ENCODE measurements around the gene CACNA2D1. TPM values are rescaled to one million over a fixed set of nuclear protein-coding genes. Genes with fewer than 3 reads are reported as not detected.

The CACNA2D1 gene
- total RNA-seq, 4 donors from 2014 or later = 0.30 to 12.8 (median 2.4) TPM

DNA sequence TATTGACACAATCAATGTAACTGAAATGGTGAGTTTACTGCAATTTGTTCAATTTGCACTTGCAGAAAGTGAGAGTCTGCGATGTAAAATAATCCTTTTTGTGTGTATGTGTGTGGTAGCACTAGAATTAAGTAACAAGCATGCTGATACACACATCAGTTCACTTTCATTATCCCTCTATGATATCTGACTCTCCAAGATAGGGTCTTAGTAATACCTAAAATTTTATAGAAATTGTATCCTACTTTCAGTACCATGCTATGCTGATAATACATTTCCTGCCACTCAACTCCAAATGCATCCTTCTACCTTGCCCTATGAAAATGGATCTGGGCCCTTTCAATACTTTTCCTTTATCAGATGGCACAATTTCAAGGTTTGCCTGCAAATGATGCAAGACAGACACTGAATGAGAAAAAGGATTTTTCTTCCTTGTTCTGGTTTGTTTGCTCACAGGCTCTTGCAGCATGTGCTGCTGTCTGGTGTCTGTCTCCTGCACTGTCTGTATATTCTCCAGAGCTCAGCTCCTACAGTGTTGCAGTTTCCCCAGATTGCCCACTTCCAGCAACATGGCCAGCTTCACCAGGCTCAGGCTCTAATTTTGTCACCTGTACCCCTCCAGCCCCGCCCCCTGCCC lies 375.8 kb downstream of the CACNA2D1 start:
- Histone ChIP-seq H3K27me3 (no peaks in the 10 kb centered on the region), H3K4me3 (no peak overlapping the region), H3K36me3 (no peaks in the 10 kb centered on the region), H3K4me1 (no peaks in the 10 kb centered on the region), H3K27ac (no peak overlapping the region), H3K9me3 (no peaks in the 10 kb centered on the region)
- TF ChIP-seq POLR2A (IDR thresholded peaks at IDR 0.05) = no peak
- TF ChIP-seq, protein P1, sequence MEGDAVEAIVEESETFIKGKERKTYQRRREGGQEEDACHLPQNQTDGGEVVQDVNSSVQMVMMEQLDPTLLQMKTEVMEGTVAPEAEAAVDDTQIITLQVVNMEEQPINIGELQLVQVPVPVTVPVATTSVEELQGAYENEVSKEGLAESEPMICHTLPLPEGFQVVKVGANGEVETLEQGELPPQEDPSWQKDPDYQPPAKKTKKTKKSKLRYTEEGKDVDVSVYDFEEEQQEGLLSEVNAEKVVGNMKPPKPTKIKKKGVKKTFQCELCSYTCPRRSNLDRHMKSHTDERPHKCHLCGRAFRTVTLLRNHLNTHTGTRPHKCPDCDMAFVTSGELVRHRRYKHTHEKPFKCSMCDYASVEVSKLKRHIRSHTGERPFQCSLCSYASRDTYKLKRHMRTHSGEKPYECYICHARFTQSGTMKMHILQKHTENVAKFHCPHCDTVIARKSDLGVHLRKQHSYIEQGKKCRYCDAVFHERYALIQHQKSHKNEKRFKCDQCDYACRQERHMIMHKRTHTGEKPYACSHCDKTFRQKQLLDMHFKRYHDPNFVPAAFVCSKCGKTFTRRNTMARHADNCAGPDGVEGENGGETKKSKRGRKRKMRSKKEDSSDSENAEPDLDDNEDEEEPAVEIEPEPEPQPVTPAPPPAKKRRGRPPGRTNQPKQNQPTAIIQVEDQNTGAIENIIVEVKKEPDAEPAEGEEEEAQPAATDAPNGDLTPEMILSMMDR (IDR thresholded peaks at IDR 0.05) = no peak
- intact Hi-C loops (cut with DNase I) = no loop called here
- DNase-seq = no peak
- WGBS, 2 donors = 89 to 95% methylated on average over 1 to 2 of the region's 2 CpGs

DNA sequence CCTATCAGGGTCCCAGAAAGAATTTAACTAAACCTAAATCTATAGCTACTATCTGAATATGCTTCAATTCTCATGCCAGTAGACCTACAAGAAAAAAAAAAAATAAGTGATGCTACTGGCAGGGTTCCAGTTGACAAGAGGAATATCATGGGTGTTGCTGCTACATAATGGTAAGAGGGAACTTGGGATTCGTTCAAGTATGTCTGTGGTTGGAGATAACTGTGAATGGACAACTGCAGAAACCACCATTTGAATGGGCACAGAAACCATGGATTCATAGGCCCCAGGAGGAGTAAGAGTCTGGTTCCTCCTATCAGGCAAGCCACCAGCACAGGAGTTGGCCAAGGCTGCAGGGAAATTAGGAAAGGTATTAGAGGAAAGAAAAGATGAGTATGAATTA lies 386.1 kb downstream of the CACNA2D1 start:
- no peaks in the 10 kb centered on the region for H3K27me3 ChIP-seq
- 63 to 67% methylated on average over 1 of the region's 1 CpG for WGBS, 2 donors
- H3K9me3 ChIP-seq = no peaks in the 10 kb centered on the region
- H3K27ac ChIP-seq = no peak overlapping the region
- no peaks in the 10 kb centered on the region for H3K4me1 ChIP-seq
- H3K36me3 ChIP-seq = no peaks in the 10 kb centered on the region
- H3K4me3 ChIP-seq = no peak overlapping the region
- intact Hi-C loops (cut with DNase I) = no loop called here
- DNase-seq = no peak
- TF ChIP-seq POLR2A (IDR thresholded peaks at IDR 0.05) = no peak
- TF ChIP-seq, protein P1 (IDR thresholded peaks at IDR 0.05) = no peak

DNA sequence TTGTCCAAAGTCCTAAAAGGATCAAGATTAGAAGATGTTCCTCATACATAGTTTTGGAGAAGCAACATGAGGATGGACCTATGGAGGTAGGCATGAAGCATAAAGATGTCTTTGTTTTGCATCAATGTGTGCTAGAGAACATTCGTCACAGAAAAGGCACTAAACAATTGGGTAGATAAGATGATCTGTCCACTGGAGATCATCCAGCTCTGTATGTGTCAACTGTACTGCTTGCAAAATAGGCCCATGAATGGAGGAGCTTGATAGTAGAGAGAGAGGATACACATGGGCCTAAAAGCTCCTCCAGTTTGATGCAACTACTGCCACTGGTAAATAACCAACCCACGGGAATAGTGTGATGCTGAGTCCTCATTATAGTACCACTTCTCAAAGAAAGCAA lies 387.3 kb downstream of the CACNA2D1 start:
- intact Hi-C loops (cut with DNase I) = no loop called here
- no peak for DNase-seq
- Histone ChIP-seq H3K36me3 (no peaks in the 10 kb centered on the region), H3K9me3 (no peaks in the 10 kb centered on the region), H3K27ac (no peak overlapping the region), H3K4me1 (no peaks in the 10 kb centered on the region), H3K4me3 (no peak overlapping the region), H3K27me3 (no peaks in the 10 kb centered on the region)
- WGBS, 2 donors = 89% methylated on average over 2 of the region's 2 CpGs
- TF ChIP-seq, protein P1 (IDR thresholded peaks at IDR 0.05) = no peak
- TF ChIP-seq POLR2A (IDR thresholded peaks at IDR 0.05) = no peak

DNA sequence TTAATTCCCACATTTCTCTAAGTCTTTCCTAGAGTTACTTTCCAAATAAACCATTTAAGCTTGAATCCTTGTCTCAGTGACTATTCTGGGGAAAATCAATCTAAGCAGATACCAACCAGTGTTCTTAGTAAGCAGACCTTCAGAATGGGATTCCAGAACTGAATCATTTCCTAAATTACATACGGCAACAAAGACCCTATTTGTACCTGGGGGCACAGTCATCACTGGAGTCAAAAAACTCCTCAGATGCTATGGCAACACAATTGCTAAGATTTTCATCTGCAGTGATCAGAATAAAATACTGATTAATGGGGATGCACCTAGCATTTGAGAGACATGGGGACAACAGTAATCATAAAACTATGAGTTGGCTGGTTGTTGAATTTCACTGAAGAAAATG lies 389.0 kb downstream of the CACNA2D1 start:
- H3K4me3 ChIP-seq = no peak overlapping the region
- TF ChIP-seq, protein P1 (IDR thresholded peaks at IDR 0.05) = no peak
- no peak for TF ChIP-seq POLR2A (IDR thresholded peaks at IDR 0.05)
- intact Hi-C loops (cut with DNase I) = no loop called here
- H3K36me3 ChIP-seq = no peaks in the 10 kb centered on the region
- H3K9me3 ChIP-seq = no peaks in the 10 kb centered on the region
- WGBS, 2 donors = 60 to 88% methylated on average over 1 of the region's 1 CpG
- no peak for DNase-seq
- H3K27me3 ChIP-seq = no peaks in the 10 kb centered on the region
- H3K4me1 ChIP-seq = peaks cover 0 to 3% (median 0%) of the 10 kb centered on the region in 3 donors
- H3K27ac ChIP-seq = no peak overlapping the region

DNA sequence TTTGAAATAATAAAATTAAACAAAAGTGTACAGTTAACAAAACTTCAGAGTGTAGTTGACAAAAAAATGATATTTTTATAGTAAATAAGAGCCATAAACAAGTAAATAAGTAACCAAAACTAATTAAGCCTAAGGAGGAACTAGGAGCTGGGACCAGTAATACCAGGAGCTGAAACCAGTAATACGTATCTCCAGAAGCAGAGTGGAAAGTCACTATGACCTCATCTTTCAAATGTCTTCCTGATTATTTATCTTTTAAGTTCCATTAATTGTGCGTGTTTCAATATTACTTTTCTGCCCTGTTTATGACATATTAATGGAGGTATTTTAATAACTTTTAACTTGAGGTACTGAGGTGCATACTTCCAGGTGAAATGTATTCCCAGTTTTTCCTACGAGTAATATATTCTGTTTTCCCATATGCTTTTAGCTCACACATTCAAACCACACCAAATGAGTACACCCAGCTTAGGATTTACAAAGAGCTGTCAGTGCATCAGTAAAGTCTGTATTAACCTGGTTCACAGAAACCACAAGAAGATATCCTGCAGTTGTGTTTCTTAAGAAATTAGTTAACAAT lies 390.0 kb downstream of the CACNA2D1 start:
- no peaks in the 10 kb centered on the region for H3K36me3 ChIP-seq
- H3K27ac ChIP-seq = no peak overlapping the region
- no peaks in the 10 kb centered on the region for H3K27me3 ChIP-seq
- no peak for DNase-seq
- intact Hi-C loops (cut with DNase I) = no loop called here
- TF ChIP-seq, protein P1 (IDR thresholded peaks at IDR 0.05) = no peak
- TF ChIP-seq POLR2A (IDR thresholded peaks at IDR 0.05) = no peak
- 82 to 83% methylated on average over 3 of the region's 3 CpGs for WGBS, 2 donors
- H3K9me3 ChIP-seq = no peaks in the 10 kb centered on the region
- H3K4me3 ChIP-seq = no peak overlapping the region
- peaks cover 0 to 3% (median 0%) of the 10 kb centered on the region in 3 donors for H3K4me1 ChIP-seq
